ENCODE measurements around the gene TLE2.

The TLE2 gene

DNA sequence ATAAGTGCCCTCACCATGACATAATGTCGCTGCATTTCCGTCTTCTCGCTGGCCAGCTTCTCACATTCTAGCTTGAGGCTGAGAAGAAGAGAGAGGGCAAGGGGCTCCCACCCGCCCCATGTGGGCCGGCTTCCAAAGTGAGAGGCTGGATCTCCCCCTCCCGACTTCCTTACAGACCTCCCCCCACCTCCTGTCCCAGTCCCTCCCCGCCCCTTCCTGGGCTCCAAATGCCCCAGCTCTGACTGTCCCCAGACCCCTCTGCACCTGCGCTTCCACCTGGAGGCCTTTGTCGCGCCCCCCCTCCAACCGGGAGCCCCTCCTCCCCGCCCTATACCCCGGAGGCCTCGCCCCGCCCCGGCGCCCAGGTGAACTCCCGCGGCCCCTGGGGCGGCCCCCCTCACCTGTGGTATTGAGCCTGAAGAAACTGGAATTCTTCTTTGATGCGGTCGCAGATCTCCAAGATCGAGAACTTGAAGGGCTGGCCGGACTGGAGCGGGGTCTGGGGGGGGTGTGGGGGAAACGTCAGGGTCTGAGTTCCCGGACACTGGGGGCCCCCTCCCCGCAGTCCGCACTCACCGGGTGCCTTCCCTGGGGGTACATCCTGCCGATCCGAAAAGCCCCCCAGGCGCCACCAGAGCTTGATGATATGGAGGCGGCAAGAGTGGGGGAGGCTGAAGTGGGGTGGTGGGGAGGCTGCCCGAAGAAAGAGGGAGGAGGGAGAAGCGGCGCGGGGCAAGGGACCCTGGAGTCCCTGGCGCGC lies 595 bp downstream of the TLE2 start:
- TF ChIP-seq, protein P1, sequence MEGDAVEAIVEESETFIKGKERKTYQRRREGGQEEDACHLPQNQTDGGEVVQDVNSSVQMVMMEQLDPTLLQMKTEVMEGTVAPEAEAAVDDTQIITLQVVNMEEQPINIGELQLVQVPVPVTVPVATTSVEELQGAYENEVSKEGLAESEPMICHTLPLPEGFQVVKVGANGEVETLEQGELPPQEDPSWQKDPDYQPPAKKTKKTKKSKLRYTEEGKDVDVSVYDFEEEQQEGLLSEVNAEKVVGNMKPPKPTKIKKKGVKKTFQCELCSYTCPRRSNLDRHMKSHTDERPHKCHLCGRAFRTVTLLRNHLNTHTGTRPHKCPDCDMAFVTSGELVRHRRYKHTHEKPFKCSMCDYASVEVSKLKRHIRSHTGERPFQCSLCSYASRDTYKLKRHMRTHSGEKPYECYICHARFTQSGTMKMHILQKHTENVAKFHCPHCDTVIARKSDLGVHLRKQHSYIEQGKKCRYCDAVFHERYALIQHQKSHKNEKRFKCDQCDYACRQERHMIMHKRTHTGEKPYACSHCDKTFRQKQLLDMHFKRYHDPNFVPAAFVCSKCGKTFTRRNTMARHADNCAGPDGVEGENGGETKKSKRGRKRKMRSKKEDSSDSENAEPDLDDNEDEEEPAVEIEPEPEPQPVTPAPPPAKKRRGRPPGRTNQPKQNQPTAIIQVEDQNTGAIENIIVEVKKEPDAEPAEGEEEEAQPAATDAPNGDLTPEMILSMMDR (IDR thresholded peaks at IDR 0.05; ENCODE audit: control insufficient read depth, insufficient read depth, low read depth, low read length, missing control alignments), result no peak
- DNase-seq (ENCODE audit: low read depth), result no peak
- peak overlapping the region; percentile 32 for H3K4me3 ChIP-seq (ENCODE audit: control insufficient read depth, low read depth, low read length)

GRCh38 chr19:3027981-3028304 lies 1.1 kb downstream of the TLE2 start:
- TF ChIP-seq, protein P1 (IDR thresholded peaks at IDR 0.05; ENCODE audit: control insufficient read depth, insufficient read depth, low read depth, low read length, missing control alignments), result no peak
- DNase-seq (ENCODE audit: low read depth), result no peak
- H3K4me3 ChIP-seq (ENCODE audit: control insufficient read depth, low read depth, low read length), result no peak overlapping the region

- DNase-seq (ENCODE audit: low read depth), result no peak
- TF ChIP-seq, protein P1 (IDR thresholded peaks at IDR 0.05; ENCODE audit: control insufficient read depth, insufficient read depth, low read depth, low read length, missing control alignments), result no peak
- H3K4me3 ChIP-seq (ENCODE audit: control insufficient read depth, low read depth, low read length), result no peak overlapping the region
Observed at GRCh38 chr19:3027292-3027691, 1.8 kb downstream of the TLE2 start.

DNA sequence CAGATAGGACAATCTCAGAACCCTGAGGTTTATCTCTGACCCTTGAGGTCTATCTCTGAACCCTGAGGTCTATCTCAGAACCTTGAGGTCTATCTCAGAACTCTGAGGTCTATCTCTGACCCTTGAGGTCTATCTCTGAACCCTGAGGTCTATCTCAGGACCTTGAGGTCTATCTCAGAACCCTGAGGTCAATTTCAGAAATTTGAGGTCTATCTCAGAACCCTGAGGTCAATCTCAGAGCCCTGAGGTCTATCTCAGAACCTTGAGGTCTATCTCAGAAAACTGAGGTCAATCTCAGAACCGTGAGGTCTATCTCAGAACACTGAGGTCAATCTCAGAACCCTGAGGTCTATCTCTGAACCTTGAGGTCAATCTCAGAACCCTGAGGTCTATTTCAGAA lies 2.3 kb downstream of the TLE2 start:
- no peak overlapping the region for H3K4me3 ChIP-seq (ENCODE audit: control insufficient read depth, low read depth, low read length)
- no peak for DNase-seq (ENCODE audit: low read depth)
- TF ChIP-seq, protein P1 (IDR thresholded peaks at IDR 0.05; ENCODE audit: control insufficient read depth, insufficient read depth, low read depth, low read length, missing control alignments), result no peak

GRCh38 chr19:3025549-3025886 lies 3.6 kb downstream of the TLE2 start:
- no peak overlapping the region for H3K4me3 ChIP-seq (ENCODE audit: control insufficient read depth, low read depth, low read length)
- TF ChIP-seq, protein P1 (IDR thresholded peaks at IDR 0.05; ENCODE audit: control insufficient read depth, insufficient read depth, low read depth, low read length, missing control alignments), result no peak
- no peak for DNase-seq (ENCODE audit: low read depth)

- DNase-seq (ENCODE audit: low read depth), result no peak
- H3K4me3 ChIP-seq (ENCODE audit: control insufficient read depth, low read depth, low read length), result no peak overlapping the region
- TF ChIP-seq, protein P1 (IDR thresholded peaks at IDR 0.05; ENCODE audit: control insufficient read depth, insufficient read depth, low read depth, low read length, missing control alignments), result no peak
Observed at GRCh38 chr19:3024870-3025548, 4.1 kb downstream of the TLE2 start.
